HG02970 (cell line): ENCODE results near the gene WDR81.
A peak's percentile ranks its signal among the peaks of the same experiment; 100 is the strongest.
"Not testable (repeated sequence)": the region's sequence is repeated elsewhere in the genome, so short reads cannot be mapped to it uniquely, and the experiment has no call there.

Source experiments
- ATAC-seq: cut with Tn5 transposase; IDR thresholded peaks from one replicate; pipeline ENCODE4 v1.9.1; 2021; ENCODE audit warnings: mild to moderate bottlenecking, moderate library complexity, moderate number of reproducible peaks; ENCODE audit not compliant: unreplicated experiment, low FRiP score

WDR81 gene

GRCh38 chr17:1724351-1724868 is at the start of gene WDR81:
WDR81 (plus strand) TSS chr17:1724704; CDS start chr17:1724960, 256 bp downstream.
- peak; percentile 54 for ATAC-seq

- ATAC-seq = no peak
These were observed 48.1 kb upstream of the WDR81 start for GRCh38 chr17:1676401-1676800.

- no peak for ATAC-seq
These were observed 41.0 kb upstream of the WDR81 start for GRCh38 chr17:1683459-1683858.

GRCh38 chr17:1684378-1685189 is 39.9 kb upstream of the WDR81 start, which contains the start of gene PRPF8:
PRPF8 (minus strand) TSS chr17:1684867; CDS start chr17:1684571, 296 bp downstream.
- ATAC-seq = peak; percentile 91

GRCh38 chr17:1686086-1686485 is 38.4 kb upstream of the WDR81 start:
- no peak for ATAC-seq

GRCh38 chr17:1688405-1688804 is 36.1 kb upstream of the WDR81 start:
- ATAC-seq = not testable (repeated sequence)

- no peak for ATAC-seq
These were observed 33.8 kb upstream of the WDR81 start for GRCh38 chr17:1690544-1691221.

- ATAC-seq = no peak
These were observed 31.2 kb upstream of the WDR81 start for GRCh38 chr17:1693339-1693738.

GRCh38 chr17:1695365-1695764 is 29.1 kb upstream of the WDR81 start:
- ATAC-seq = no peak

- ATAC-seq = no peak
These were observed 26.8 kb upstream of the WDR81 start for GRCh38 chr17:1697681-1698080.

GRCh38 chr17:1699891-1700290 is 24.6 kb upstream of the WDR81 start:
- ATAC-seq = not testable (repeated sequence)

- ATAC-seq = no peak
These were observed 21.4 kb upstream of the WDR81 start for GRCh38 chr17:1703063-1703462.

GRCh38 chr17:1705004-1705403 is 19.5 kb upstream of the WDR81 start:
- no peak for ATAC-seq

GRCh38 chr17:1707107-1707506 is 17.4 kb upstream of the WDR81 start:
- no peak for ATAC-seq

GRCh38 chr17:1708791-1709346 is 15.6 kb upstream of the WDR81 start:
- not testable (repeated sequence) for ATAC-seq

GRCh38 chr17:1709403-1709951 is 15.0 kb upstream of the WDR81 start:
- no peak for ATAC-seq

GRCh38 chr17:1709971-1710806 is 14.3 kb upstream of the WDR81 start, which contains the start of gene TLCD2:
TLCD2 (minus strand) TSS chr17:1710377; CDS start chr17:1710242, 135 bp downstream.
- ATAC-seq = no peak

- ATAC-seq = no peak
These were observed 13.5 kb upstream of the WDR81 start for GRCh38 chr17:1710807-1711553.

GRCh38 chr17:1711804-1712203 is 12.7 kb upstream of the WDR81 start:
- no peak for ATAC-seq
